ENCODE results near the gene KCNK5.

- TF ChIP-seq, protein P1, sequence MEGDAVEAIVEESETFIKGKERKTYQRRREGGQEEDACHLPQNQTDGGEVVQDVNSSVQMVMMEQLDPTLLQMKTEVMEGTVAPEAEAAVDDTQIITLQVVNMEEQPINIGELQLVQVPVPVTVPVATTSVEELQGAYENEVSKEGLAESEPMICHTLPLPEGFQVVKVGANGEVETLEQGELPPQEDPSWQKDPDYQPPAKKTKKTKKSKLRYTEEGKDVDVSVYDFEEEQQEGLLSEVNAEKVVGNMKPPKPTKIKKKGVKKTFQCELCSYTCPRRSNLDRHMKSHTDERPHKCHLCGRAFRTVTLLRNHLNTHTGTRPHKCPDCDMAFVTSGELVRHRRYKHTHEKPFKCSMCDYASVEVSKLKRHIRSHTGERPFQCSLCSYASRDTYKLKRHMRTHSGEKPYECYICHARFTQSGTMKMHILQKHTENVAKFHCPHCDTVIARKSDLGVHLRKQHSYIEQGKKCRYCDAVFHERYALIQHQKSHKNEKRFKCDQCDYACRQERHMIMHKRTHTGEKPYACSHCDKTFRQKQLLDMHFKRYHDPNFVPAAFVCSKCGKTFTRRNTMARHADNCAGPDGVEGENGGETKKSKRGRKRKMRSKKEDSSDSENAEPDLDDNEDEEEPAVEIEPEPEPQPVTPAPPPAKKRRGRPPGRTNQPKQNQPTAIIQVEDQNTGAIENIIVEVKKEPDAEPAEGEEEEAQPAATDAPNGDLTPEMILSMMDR (IDR thresholded peaks at IDR 0.05; ENCODE audit: insufficient read depth, low read length, poor library complexity, severe bottlenecking): no peak
- no peak for TF ChIP-seq EZH2phosphoT487 (conservative IDR thresholded peaks at IDR 0.05; ENCODE audit: low read length)
Observed at GRCh38 chr6:39188098-39188450, 41.2 kb downstream of the KCNK5 start.
